Heart left ventricle (tissue), 13 donors: ENCODE data around the gene TH.

ENCODE experiments used
- POLR2A ChIP-seq, 2 donors: fragments of 450-650 bp; IDR thresholded peaks; one replicate each; pipeline ENCODE4 v1.6.1; 2017; ENCODE audit warnings: antibody characterized with exemption in 2 of 2, mild to moderate bottlenecking in 2 of 2, moderate library complexity in 2 of 2
- TF ChIP-seq, protein P1 (sequence below), 12 donors: fragments of 200-600 bp; sonication (generic) in 4 of 12; IDR thresholded peaks; one replicate each; pipeline versions ENCODE4 v1.5.0 to v1.8.0; 2018 to 2022; ENCODE audit warnings: antibody characterized with exemption in 12 of 12, mild to moderate bottlenecking in 5 of 12
- donor health status: ischemic (EF 13 %, LVEDD 7.1; RV severe dilation, severe dysfunction).
- donor health status: DM: no; HTN: yes; CAD: no.
- donor health status: DM: no; HTN: no; CAD: no.
- donor health status: ischemic (EF 25% LVEDD 6.9; RV normal size, moderate dysfunction).
- donor health status: ischemic (EF 25% LVEDD 5.7; RV mildly dilated, moderate dysfunction).
- donor health status: ischemic (EF 35%, LVEDD 5.7; RV mildly dilated, moderate dysfunction).
- donor health status: nonischemic (EF 11% LVEDD 7.7; RV severe dilation, severe dysfunction).
- donor health status: DM: yes; HTN: yes; CAD: no.
- donor health status: PGD.
- donor health status: ischemic (EF 29% LVEDD 5.4; RV normal size, mild dysfunction).
- donor health status: nonischemic (EF 23%, LVEDD 6.1; RV moderate dilation, normal function).

DNA sequence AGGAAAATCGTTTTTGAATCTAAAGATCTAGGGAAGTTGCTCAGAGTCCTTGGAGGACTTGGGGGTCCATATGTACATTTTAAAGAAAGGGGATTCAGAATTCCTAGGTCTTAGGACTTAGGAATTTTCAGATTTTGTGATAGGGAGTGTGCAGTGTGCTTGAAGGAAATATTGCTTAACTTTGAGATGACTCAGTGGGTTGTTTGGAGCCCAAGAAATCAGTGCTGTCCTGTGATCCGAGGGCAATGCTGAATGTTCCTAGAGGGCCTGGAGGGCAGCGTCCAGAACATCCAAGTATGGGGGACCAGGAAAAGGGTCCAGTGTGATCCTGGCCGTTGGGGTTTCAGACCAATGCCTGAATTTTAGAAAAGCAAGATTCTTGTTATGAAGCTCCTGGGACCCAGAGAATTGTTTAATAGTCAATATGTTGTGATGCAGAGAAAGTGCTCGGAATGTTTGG is 29.3 kb downstream of the TH start:
- TF ChIP-seq, protein P1, sequence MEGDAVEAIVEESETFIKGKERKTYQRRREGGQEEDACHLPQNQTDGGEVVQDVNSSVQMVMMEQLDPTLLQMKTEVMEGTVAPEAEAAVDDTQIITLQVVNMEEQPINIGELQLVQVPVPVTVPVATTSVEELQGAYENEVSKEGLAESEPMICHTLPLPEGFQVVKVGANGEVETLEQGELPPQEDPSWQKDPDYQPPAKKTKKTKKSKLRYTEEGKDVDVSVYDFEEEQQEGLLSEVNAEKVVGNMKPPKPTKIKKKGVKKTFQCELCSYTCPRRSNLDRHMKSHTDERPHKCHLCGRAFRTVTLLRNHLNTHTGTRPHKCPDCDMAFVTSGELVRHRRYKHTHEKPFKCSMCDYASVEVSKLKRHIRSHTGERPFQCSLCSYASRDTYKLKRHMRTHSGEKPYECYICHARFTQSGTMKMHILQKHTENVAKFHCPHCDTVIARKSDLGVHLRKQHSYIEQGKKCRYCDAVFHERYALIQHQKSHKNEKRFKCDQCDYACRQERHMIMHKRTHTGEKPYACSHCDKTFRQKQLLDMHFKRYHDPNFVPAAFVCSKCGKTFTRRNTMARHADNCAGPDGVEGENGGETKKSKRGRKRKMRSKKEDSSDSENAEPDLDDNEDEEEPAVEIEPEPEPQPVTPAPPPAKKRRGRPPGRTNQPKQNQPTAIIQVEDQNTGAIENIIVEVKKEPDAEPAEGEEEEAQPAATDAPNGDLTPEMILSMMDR (IDR thresholded peaks at IDR 0.05) = no peak
- TF ChIP-seq POLR2A (IDR thresholded peaks at IDR 0.05) = no peak
